GM23248 (cell line): ENCODE results near the gene AGXT.

ENCODE experiments used
- EZH2 ChIP-seq: fragments of 200-600 bp; sonication (generic); IDR thresholded peaks from 2 replicates; pipeline ENCODE4 v1.6.1; 2018; ENCODE audit warnings: antibody characterized with exemption, mild to moderate bottlenecking; ENCODE audit not compliant: insufficient read depth, poor library complexity, severe bottlenecking
- EZH2phosphoT487 ChIP-seq: fragments of 200-600 bp; sonication (generic); IDR thresholded peaks from 2 replicates; pipeline ENCODE4 v1.6.1; 2018; ENCODE audit warnings: antibody characterized with exemption, moderate library complexity, mild to moderate bottlenecking, low read depth; ENCODE audit not compliant: insufficient read depth

DNA sequence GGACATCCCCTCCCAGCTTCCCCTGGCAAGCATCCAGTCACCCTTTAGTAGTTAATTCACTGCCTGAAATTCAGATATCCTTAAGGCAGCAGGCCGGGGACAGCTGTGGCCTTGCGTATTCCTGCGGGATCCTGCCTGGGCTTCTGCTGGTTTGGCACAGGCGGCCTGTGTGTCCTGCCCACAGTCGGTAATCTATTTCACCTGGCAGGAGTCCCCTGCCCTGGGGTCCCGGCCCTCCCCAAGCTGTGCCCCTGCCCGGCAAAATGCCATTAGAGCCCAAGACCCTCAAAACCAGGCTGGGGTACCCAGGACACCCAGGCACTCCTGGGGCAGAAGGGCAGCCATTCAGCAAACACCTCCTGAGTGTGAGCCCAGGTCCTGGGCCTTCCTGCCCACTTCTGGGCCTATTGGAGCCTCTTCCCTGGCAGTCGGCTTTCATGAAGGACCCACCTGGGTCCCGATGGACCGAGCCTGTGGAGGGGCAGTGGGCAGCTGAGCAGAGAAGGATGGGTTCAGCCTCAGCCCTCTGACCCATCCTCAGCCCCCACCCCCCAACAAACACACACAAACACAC lies 49.1 kb downstream of the AGXT start:
- no peak for TF ChIP-seq EZH2
- no peak for TF ChIP-seq EZH2phosphoT487
